ENCODE data around the gene ITGA2B.

GRCh38 chr17:44363613-44364159 is 25.8 kb downstream of the ITGA2B start, which contains the start of gene FAM171A2:
- TF ChIP-seq EZH2phosphoT487 (IDR thresholded peaks at IDR 0.05; ENCODE audit: insufficient read depth, low read depth) (no peak), EZH2 (IDR thresholded peaks at IDR 0.05; ENCODE audit: insufficient read depth, poor library complexity, severe bottlenecking) (no peak)

Measured in GM23248 (cell line).